Activated CD8-positive, alpha-beta memory T cell treated with anti-CD3 and anti-CD28 coated beads, Interleukin-2, amount 50 U/mL, for 24 hours (primary cell): Measurements from ENCODE around the gene SNX8.

Experiments used
- DNase-seq: peaks from one replicate; pipeline ENCODE4 v3.0.0-alpha.2; 2020; ENCODE audit errors: extremely low read depth

SNX8 gene

GRCh38 chr7:2245883-2246675, 68.2 kb downstream of the SNX8 start:
- no peak for DNase-seq

GRCh38 chr7:2244404-2244995, 69.7 kb downstream of the SNX8 start:
- DNase-seq, result no peak

GRCh38 chr7:2243458-2243857, 70.8 kb downstream of the SNX8 start:
- DNase-seq, result no peak

GRCh38 chr7:2242541-2243429, 71.5 kb downstream of the SNX8 start:
- DNase-seq, result no peak

- peak; percentile 18 for DNase-seq
Observed at GRCh38 chr7:2241580-2242540, 72.4 kb downstream of the SNX8 start, which contains the start of the genes MRM2 and NUDT1. Gene MRM2, minus strand, starts transcription at chr7:2242205. Its CDS starts 36 bp downstream, at chr7:2242169. Gene NUDT1, plus strand, starts transcription at chr7:2242226. Its CDS starts 2,349 bp downstream, at chr7:2244575.

- no peak for DNase-seq
Observed at GRCh38 chr7:2239242-2239641, 75.0 kb downstream of the SNX8 start.

GRCh38 chr7:2237109-2237602, 77.1 kb downstream of the SNX8 start:
- DNase-seq, result no peak

GRCh38 chr7:2233926-2234325, 80.3 kb downstream of the SNX8 start:
- DNase-seq, result no peak

GRCh38 chr7:2232766-2233520, 81.3 kb downstream of the SNX8 start, which contains the start of gene MAD1L1:
Gene MAD1L1, minus strand, starts transcription at chr7:2232945. Its CDS starts 2,812 bp downstream, at chr7:2230133.
- DNase-seq, result peak; percentile 62

- DNase-seq, result no peak
Observed at GRCh38 chr7:2231992-2232765, 82.1 kb downstream of the SNX8 start.

- DNase-seq, result no peak
Observed at GRCh38 chr7:2230882-2231281, 83.4 kb downstream of the SNX8 start.

GRCh38 chr7:2230226-2230625, 84.0 kb downstream of the SNX8 start:
- DNase-seq, result no peak

GRCh38 chr7:2229467-2229866, 84.8 kb downstream of the SNX8 start:
- DNase-seq, result no peak

- DNase-seq, result no peak
Observed at GRCh38 chr7:2228921-2229320, 85.3 kb downstream of the SNX8 start.

- no peak for DNase-seq
Observed at GRCh38 chr7:2227699-2228098, 86.5 kb downstream of the SNX8 start.

GRCh38 chr7:2225830-2226229, 88.4 kb downstream of the SNX8 start:
- no peak for DNase-seq

GRCh38 chr7:2225336-2225735, 88.9 kb downstream of the SNX8 start:
- no peak for DNase-seq

GRCh38 chr7:2224934-2225333, 89.3 kb downstream of the SNX8 start:
- no peak for DNase-seq

GRCh38 chr7:2224491-2224928, 89.7 kb downstream of the SNX8 start:
- DNase-seq, result no peak
